Heart right ventricle (tissue), 16 donors: ENCODE results near the gene LONP1. TPM values are rescaled to one million over a fixed set of nuclear protein-coding genes. Genes with fewer than 3 reads are reported as not detected.

ENCODE experiments used
- ATAC-seq, 8 donors: fragments of 200-7000 bp; cut with Tn5 transposase; one replicate each; pipeline ENCODE4 v1.9.1; 2020; ENCODE audit warnings: mild to moderate bottlenecking in 8 of 8, moderate library complexity in 8 of 8, moderate number of reproducible peaks in 1 of 8
- DNase-seq, 2 donors: peaks; one replicate each; pipeline ENCODE4 v3.0.0-alpha.2; 2020
- H3K27ac ChIP-seq, 10 donors: fragments of 200-600 bp; sonication (generic) in 2 of 10; one replicate each; pipeline versions ENCODE4 v1.5.0 to v1.8.0; 2020 to 2022; ENCODE audit warnings: mild to moderate bottlenecking in 3 of 10
- H3K27me3 ChIP-seq, 7 donors: fragments of 200-600 bp; one replicate each; pipeline ENCODE4 v1.8.0; 2021 to 2022; ENCODE audit warnings: mild to moderate bottlenecking in 2 of 7
- H3K36me3 ChIP-seq, 9 donors: fragments of 200-600 bp; sonication (generic) in 1 of 9; one replicate each; pipeline versions ENCODE4 v1.5.0 to v1.8.0; 2020 to 2022; ENCODE audit warnings: mild to moderate bottlenecking in 2 of 9
- H3K4me1 ChIP-seq, 9 donors: fragments of 200-600 bp; sonication (generic) in 1 of 9; one replicate each; pipeline versions ENCODE4 v1.5.0 to v1.8.0; 2020 to 2022; ENCODE audit warnings: mild to moderate bottlenecking in 4 of 9
- H3K4me3 ChIP-seq, 10 donors: fragments of 200-600 bp; sonication (generic) in 2 of 10; one replicate each; pipeline versions ENCODE4 v1.5.0 to v1.8.0; 2020 to 2022; ENCODE audit warnings: mild to moderate bottlenecking in 7 of 10, moderate library complexity in 2 of 10
- H3K9me3 ChIP-seq, 11 donors: fragments of 200-600 bp in 10 of 11; sonication (generic) in 2 of 11; one replicate each; pipeline versions ENCODE4 v1.5.0 to v1.8.0; 2013 to 2022; ENCODE audit warnings: mild to moderate bottlenecking in 2 of 11, control low read depth in 1 of 11, moderate library complexity in 1 of 11
- CTCF ChIP-seq, 9 donors: fragments of 200-600 bp; sonication (generic) in 2 of 9; IDR thresholded peaks; one replicate each; pipeline versions ENCODE4 v1.5.0 to v1.8.0; 2021 to 2022; ENCODE audit warnings: antibody characterized with exemption in 9 of 9, mild to moderate bottlenecking in 5 of 9, moderate library complexity in 1 of 9
- WGBS, 2 donors: extraction: QIAGEN DNeasy Blood & Tissue Kit; methylation state at CpG; one replicate each; pipeline ENCODE4 v1.1.7; 2013; ENCODE audit warnings: inconsistent platforms in 1 of 2; 5-methylcytosine and 5-hydroxymethylcytosine counted together
- intact Hi-C, 10 donors: fragments of 100-400 bp; cut with DNase I; formaldehyde crosslinking; loops; one replicate each; pipeline versions ENCODE4 v1.11.1 to v1.14.2; 2022
- polyA plus RNA-seq, 2 donors: library from polyadenylated mRNA; stranded (reverse); fragments of 200-250 nt; gene quantifications; one replicate each; pipeline ENCODE4 v1.2.3, GENCODE V29; 2013
- total RNA-seq, 10 donors: library from RNA; stranded (reverse); fragmentation: NEBNext Ultra II Directional in 3 of 10; extraction: Animal tissue kit (Norgen Biotek cat#: 25700) in 3 of 10; gene quantifications; one replicate each; pipeline versions ENCODE4 v1.2.1 to v1.2.4, GENCODE V29; 2021 to 2023
- donor health status: Arrhythmogenic right ventricular cardiomyopathy.
- donor health status: ischemic (EF 13 %, LVEDD 7.1; RV severe dilation, severe dysfunction).
- donor health status: healthy with polysubstance abuse.
- donor health status: DM: no; HTN: yes; CAD: no.
- donor health status: DM: no; HTN: no; CAD: no.
- donor health status: ischemic (EF 25% LVEDD 6.9; RV normal size, moderate dysfunction).
- donor health status: ischemic (EF 25% LVEDD 5.7; RV mildly dilated, moderate dysfunction).
- donor health status: healthy.
- donor health status: DM: yes; HTN: yes; CAD: no.
- donor health status: Ischemic cardiomyopathy.
- donor health status: ischemic (EF 35%, LVEDD 5.7; RV mildly dilated, moderate dysfunction).
- donor health status: nonischemic (EF 11% LVEDD 7.7; RV severe dilation, severe dysfunction).
- donor health status: DM: yes; HTN: yes; CAD: no.
- donor health status: PGD.
- donor health status: ischemic (EF 29% LVEDD 5.4; RV normal size, mild dysfunction).
- donor health status: nonischemic (EF 23%, LVEDD 6.1; RV moderate dilation, normal function).

Gene LONP1
- total and polyA plus RNA-seq, 12 donors, result 71.4 to 121 (median 90.5) TPM

GRCh38 chr19:5652261-5652660 lies 67.7 kb downstream of the LONP1 start:
- intact Hi-C loops, result no loop called here
- TF ChIP-seq CTCF (IDR thresholded peaks at IDR 0.05), result no peak

GRCh38 chr19:5651361-5651760 lies 68.6 kb downstream of the LONP1 start:
- intact Hi-C loops, result no loop called here
- ATAC-seq, result no peak
- 93 to 95% methylated on average over 5 of the region's 5 CpGs for WGBS, 2 donors

More at GRCh38 chr19:5652261-5652660, 67.7 kb downstream of the LONP1 start:
- Histone ChIP-seq H3K9me3 (no peaks in the 10 kb centered on the region), H3K36me3 (peaks cover 9 to 93% (median 86%) of the 10 kb centered on the region in 9 donors), H3K4me3 (no peak overlapping the region), H3K4me1 (no peaks in the 10 kb centered on the region), H3K27me3 (no peaks in the 10 kb centered on the region), H3K27ac (no peak overlapping the region)
- 86 to 89% methylated on average over 10 of the region's 10 CpGs for WGBS, 2 donors
- no peak for ATAC-seq
- DNase-seq, result no peak

GRCh38 chr19:5648464-5648863 lies 71.5 kb downstream of the LONP1 start:
- Histone ChIP-seq H3K4me1 (peaks cover 0 to 2% (median 0%) of the 10 kb centered on the region in 9 donors), H3K9me3 (no peaks in the 10 kb centered on the region), H3K36me3 (peaks cover 5 to 93% (median 66%) of the 10 kb centered on the region in 9 donors), H3K4me3 (no peak overlapping the region), H3K27me3 (no peaks in the 10 kb centered on the region), H3K27ac (no peak overlapping the region)
- intact Hi-C loops, result no loop called here
- ATAC-seq (no peak), DNase-seq (no peak)
- 85 to 91% methylated on average over 9 to 10 of the region's 11 CpGs for WGBS, 2 donors
- TF ChIP-seq CTCF (IDR thresholded peaks at IDR 0.05), result no peak

More at GRCh38 chr19:5651361-5651760, 68.6 kb downstream of the LONP1 start:
- Histone ChIP-seq H3K4me3 (no peak overlapping the region), H3K36me3 (peaks cover 9 to 93% (median 86%) of the 10 kb centered on the region in 9 donors), H3K27me3 (no peaks in the 10 kb centered on the region), H3K27ac (no peak overlapping the region), H3K9me3 (no peaks in the 10 kb centered on the region), H3K4me1 (no peaks in the 10 kb centered on the region)
- no peak for TF ChIP-seq CTCF (IDR thresholded peaks at IDR 0.05)
- no peak for DNase-seq

- Histone ChIP-seq H3K4me1 (peaks cover 0 to 4% (median 0%) of the 10 kb centered on the region in 9 donors), H3K27me3 (no peaks in the 10 kb centered on the region), H3K27ac (no peak overlapping the region), H3K9me3 (no peaks in the 10 kb centered on the region), H3K36me3 (peaks cover 5 to 93% (median 59%) of the 10 kb centered on the region in 9 donors), H3K4me3 (no peak overlapping the region)
- ATAC-seq (no peak), DNase-seq (no peak)
- 88 to 93% methylated on average over 4 of the region's 4 CpGs for WGBS, 2 donors
- no peak for TF ChIP-seq CTCF (IDR thresholded peaks at IDR 0.05)
- intact Hi-C loops, result no loop called here
Observed at GRCh38 chr19:5646703-5647102, 73.2 kb downstream of the LONP1 start.
